SHP77 treated with DMSO at 0.1 percent for 48 hours (cell line): ENCODE measurements around the gene MTCH2.

Experiments used
- DNase-seq: peaks from one replicate; lab custom pipeline; 2025; lab: John Stamatoyannopoulos, UW

The MTCH2 gene

GRCh38 chr11:47589977-47590861, 52.1 kb downstream of the MTCH2 start:
- no peak for DNase-seq

GRCh38 chr11:47589584-47589976, 52.8 kb downstream of the MTCH2 start:
- no peak for DNase-seq

GRCh38 chr11:47589118-47589517, 53.2 kb downstream of the MTCH2 start:
- DNase-seq, result no peak

DNA sequence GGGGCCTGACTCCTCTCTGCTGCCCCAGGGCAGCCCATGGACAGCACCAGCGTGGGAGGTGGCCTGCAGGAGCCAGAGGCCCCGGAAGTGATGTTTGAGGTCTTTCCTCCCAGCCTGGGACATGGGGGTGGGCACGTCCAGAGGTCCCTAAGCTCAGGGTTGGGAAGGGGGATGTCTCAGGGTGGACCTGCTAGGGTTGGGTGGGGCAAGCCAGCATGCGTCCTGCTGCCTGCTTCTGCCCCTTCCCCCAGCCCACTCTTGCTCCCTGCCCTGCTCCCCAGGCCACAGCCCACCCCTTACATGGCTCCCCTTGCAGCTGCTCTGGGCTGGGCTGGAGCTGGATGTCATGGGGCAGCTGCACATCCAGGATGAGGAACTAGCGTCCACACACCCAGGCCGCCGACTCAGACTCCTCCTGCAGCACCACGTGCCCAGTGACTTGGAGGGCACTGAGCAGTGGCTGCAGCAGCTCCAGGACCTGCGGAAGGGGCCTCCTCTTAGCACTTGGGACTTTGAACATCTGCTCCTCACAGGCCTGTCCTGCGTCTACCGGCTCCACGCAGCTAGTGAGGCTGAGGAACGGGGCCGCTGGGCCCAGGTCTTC, 54.5 kb downstream of the MTCH2 start:
- no peak for DNase-seq

DNA sequence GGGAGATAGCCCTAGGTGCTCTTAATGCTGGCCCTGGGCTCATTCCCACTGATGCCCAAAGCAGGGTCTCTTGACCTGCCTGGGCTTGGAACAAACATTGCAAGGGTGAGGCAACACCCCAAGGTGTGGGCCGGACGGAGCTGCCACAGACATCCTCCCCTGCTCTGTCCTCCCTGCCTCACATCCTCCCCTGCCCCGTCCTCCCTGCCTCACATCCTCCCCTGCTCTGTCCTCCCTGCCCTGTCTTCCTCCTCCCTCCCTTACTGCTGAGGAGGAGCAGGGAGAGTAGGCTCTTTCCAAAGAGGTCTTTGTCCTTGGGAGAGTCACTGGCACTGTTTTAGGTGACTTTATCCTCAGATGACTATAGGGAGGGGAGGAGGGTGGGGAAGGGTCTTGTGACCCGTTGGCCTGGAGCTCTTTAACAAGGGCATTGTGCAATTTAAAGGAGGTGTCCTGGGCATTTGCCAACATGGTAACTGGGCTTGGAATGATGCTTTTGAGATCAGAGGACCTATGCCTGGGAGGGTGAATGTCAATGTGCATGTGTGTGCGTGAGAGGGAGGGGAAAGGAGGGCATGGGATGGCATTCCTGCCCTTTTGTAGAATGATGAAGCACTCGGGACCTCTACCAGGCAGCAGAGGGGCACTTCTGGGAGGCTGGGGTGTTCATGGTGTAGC, 55.2 kb downstream of the MTCH2 start:
- no peak for DNase-seq

DNA sequence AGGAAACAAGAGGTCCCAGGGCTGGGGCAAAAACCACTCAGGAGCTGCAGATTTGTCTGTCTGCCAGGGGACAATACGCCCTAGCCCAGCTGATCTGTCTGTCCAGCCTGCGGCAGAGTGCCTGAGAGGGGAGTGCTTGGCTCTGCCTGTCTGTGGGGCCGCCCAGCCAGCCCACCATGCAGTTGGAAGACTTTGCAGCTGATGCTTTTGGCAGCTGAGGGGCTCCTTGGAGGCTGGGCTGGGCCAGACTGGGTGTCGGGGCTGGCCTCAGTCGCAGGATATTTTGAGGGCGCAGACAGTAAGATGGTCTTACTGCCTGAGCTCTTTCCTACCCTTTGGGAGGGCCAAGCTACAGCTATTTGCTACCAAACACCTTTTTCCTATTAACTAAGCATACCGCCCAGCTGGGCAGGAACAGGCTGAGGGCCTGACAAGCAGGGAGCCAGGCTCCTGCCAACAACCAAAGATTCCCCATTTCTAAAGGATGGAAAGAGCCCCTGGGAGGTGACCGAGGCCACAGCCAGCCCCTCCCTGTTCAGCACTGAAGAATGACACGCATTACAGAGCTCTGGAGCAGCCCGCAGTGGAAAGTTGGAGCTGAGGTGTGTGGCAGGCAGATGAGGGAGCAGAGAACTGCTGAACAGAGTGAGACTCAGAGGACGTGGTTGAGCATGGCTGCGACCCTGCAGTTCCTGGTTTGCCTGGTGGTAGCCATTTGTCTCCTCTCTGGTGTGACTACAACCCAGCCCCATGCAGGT, 56.1 kb downstream of the MTCH2 start, which contains the start of gene FAM180B:
FAM180B (plus strand) TSS at position 581 of the 758 bp plus-strand sequence; CDS start at position 672, 91 bp downstream.
- DNase-seq, result no peak

GRCh38 chr11:47583844-47584243, 58.5 kb downstream of the MTCH2 start:
- no peak for DNase-seq

DNA sequence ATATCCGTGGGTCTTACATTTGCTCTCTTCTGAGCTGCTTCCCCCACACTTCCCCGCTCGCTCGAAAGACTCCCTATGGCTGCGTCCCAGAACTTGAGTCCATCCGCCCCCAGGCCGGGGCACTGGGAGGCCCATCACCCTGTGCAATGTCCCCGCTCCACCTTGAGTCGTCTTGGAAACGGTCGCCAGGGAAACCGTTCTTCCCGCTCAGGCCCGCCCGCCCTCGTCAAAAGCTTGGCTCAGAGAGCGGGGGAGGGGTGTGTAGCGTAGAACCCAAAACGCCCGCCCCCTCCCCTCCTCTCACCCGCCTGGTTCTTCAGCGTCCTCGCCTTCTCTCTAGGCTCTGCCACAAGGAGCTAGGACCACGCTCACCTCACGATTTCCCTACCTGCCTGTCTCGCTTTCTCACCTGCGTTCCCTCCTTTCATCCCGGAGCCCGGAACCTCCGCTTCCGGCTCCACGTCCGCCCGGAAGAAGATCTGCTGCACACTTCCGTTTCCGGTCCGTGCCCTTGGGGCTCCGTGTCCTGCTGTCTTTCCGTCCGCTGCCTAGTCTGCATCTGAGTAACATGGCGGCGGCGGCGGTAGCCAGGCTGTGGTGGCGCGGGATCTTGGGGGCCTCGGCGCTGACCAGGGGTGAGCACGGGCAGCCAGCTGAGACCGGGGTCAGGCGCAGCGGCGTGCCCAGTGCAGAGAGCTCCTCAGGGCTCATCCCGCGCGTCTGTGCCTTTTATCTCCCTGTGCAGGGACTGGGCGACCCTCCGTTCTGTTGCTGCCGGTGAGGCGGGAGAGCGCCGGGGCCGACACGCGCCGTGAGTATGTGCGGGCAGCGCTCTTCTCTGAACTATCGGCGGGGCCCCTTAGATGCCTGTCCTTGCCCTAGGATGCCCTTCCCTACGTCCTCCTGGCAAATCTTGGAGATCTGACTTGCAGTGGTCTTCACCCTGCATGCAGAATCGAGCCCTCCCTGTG, 63.5 kb downstream of the MTCH2 start, which contains the start of the genes KBTBD4 and NDUFS3:
KBTBD4 (minus strand) TSS at position 447 of the 971 bp plus-strand sequence; CDS start at position 428, 19 bp downstream.
NDUFS3 (plus strand) TSS at position 551 of the 971 bp plus-strand sequence; CDS start at position 569, 18 bp downstream.
- DNase-seq, result peak; percentile 91

DNA sequence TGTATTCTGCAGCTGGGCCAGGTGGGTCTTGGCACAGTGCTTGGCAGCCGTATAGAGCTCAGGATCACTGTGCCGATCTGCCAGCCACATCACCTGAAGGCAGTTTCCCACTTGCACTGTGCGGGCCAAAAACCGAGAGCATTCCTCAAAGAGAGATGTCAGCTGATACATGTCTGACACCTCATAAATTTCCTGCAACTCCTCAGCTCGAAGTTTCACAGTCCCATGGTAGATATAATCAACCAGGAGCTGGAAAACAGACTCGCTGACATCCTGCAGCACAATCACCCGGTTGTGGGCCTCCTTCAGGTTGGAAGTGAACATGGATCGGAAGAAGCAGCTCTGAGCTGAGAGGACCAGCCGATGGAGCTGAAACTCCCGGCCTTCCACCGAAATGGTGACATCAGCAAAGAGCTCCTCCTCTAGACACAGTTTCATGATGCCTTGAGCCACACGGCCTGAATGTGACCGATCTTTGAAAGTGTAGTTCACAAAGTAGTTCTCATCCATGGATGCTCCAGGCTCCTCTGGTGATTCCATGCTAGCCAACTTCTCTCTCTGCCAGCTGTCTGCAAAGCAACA, 64.8 kb downstream of the MTCH2 start:
- DNase-seq, result no peak

DNA sequence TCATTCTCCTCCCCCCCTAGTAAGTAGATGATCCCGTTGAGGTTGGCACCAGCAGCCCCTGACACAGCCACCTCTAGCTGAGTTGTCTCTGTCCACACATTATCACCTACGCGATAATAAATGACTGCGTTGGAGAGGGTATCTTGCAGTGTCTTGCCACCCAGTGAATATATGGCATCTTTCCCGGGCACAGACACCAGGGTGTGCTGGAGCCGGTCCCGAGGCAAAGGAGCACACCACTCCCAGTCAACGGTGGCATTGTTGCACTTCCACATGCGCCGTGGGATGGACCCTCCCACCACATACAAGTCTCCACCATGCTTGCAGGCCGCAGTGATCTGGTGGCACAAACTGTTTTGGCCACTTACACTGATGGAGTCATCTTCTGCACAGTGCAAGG, 69.0 kb downstream of the MTCH2 start:
- DNase-seq, result no peak

DNA sequence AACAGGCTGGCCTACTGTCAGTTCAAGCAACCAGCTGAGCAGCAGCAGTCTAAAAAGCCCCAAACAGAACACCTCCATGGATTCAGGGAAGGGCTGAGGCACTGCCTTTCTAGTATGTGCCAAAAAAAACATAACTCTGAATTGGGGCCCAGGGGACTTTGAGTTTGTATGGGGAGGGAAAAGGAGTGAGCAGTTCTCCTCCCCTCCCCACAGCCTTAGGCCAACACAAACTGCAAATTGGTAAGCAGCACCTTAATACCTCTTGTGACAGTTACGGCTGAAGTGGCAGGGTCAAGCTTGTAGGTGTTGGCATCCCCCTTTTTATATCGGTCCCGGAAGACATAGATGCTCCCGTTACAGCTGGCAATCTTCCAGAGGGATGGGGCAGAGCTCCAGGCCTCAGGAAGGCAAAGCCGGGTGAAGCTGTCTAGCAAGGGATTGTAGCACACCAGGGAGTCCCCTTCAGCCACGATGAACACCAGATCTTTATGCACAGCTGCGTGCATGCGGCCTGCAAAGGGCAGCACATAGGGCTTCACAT, 69.6 kb downstream of the MTCH2 start:
- DNase-seq, result no peak

DNA sequence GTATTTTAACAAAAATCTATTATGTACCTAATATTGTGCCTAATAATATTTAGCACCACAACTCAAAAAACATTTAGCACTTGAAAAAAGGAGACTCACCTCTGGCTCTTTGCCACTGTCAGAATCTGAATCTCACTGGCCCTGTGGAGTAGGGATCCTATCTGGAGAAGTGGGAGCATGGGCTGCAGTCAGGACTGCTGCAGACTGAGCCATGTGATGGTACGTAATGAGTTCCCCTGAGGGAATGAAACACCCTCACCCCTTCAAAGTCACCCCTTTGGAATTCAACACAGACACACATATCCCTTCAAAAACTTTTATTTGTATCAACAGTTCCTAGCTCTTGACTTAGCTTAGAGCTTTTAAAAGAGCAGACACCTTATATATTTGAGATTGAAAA, 70.5 kb downstream of the MTCH2 start:
- DNase-seq, result no peak

GRCh38 chr11:47571357-47571729, 71.0 kb downstream of the MTCH2 start:
- DNase-seq, result no peak

DNA sequence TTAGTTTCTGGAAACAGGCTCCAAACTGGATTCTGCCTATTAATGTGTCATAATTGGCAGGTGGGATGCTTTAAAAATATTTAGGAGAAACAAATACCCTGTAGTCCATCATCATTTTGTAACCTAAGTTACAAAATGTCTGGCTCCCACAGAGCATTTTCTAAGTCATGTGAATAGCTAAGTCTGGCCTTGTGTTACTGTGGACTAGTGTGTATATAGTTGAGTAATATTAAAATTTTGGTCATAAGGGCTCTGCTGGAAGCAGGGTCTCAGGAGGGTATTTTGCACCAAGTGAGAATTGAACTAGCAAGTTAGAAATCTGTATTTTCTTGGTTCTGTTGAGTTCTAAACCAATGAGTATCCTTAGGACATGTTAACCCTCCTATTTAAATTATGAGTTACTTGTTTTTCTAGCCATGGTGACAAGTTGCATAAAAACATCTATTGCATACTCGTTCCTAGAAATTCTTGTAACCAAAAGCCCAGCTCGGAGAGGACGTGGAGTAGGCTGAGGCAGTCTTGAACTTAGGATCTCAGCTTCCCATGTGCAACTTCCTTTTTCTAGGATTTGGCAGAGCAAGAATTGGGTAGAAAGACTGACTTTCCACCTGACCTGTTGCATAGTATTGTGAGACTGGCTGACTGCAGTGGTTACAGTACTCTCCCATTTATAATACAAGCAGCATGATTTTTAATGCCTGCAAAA, 71.6 kb downstream of the MTCH2 start:
- no peak for DNase-seq

GRCh38 chr11:47569646-47570045, 72.7 kb downstream of the MTCH2 start:
- no peak for DNase-seq
